GM19395 (cell line): ENCODE measurements around the gene HDDC2.
"Not testable (repeated sequence)": the region's sequence is repeated elsewhere in the genome, so short reads cannot be mapped to it uniquely, and the experiment has no call there.

Experiments
- ATAC-seq: cut with Tn5 transposase; IDR thresholded peaks from one replicate; pipeline ENCODE4 v1.9.1; 2021; ENCODE audit warnings: mild to moderate bottlenecking, moderate library complexity; ENCODE audit not compliant: unreplicated experiment

The HDDC2 gene

GRCh38 chr6:125307150-125307838 is 5.5 kb upstream of the HDDC2 start:
- ATAC-seq = no peak

GRCh38 chr6:125306756-125307149 is 5.0 kb upstream of the HDDC2 start:
- ATAC-seq = no peak

DNA sequence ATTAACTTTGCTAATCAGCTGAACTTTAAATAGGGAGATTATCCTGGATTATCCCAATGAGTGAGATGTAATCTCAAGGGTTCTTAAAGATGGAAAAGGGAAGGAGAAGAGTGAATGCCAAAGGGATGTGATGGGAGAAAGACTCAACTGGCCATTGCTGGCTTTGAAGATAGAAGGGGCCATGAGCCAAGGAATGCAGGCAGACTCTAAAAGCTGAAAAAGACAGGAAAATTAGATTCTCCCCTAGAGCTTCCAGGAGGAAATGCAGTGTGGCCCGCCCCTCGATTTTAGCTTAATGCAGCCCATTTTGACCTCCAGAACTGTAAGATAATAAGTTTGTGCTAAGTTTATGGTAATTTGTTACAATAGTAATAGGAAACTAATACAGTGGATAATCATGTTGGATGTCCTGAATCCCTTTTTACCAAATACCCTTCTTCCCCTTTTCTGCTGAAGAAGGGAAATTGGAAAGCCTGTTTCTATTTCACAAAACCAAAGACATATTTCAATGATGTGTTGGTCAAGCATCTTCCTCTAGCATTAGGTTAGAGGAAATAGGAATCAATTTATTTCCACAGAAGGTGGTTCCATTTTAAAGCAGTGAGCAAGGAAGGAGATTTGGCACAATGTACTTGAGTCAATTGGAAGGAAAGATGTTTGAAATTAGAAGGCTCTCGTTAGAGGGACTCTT is 3.3 kb upstream of the HDDC2 start:
- no peak for ATAC-seq

DNA sequence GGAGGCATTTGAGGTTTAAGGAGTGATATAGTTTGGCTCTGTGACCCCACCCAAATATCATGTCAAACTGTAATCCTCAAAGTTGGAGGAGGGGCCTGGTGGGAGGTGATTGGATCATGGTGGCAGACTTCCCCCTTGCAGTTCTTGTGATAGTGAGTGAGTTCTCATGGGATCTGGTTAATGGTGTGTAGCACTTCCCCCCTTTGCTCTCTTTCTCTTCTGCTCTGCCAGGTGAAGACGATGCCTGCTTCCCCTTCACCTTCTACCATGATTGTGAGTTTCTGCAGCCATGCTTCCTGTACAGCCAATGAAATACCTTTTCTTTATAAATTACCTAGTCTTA is 1.7 kb upstream of the HDDC2 start:
- no peak for ATAC-seq

DNA sequence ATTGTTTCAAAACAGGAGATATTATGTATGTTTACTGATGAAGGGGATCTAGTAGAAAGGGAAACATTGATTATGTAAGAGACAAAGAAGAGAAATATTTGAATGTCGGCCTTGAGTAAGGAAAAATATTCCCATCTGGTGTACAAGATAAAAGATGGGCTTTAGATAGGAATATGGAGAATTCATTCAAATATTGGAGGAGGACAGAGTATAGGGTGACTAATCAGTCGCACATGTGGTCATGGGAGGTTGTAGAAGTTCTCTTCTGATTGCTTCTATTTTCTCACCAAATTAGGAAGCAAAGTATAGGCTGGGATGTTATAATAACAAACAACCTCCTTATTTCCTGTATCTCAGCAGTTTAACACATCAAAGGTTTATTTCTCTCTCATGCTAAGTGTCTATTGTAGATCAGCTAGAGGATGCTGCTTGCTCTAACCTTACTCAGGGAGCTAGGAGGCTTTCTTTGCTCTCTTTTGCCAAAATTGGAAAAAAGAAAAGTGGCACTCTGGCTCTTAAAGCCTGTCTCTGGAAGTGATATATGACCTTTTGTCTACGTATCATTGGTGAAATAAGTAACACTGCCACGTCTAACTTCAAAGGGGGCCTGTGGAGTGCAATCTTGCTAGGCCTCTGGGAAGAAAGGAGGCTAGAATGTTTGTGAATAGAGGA is 1.2 kb upstream of the HDDC2 start:
- no peak for ATAC-seq

- ATAC-seq = no peak
Measured at GRCh38 chr6:125300992-125301434, 754 bp downstream of the HDDC2 start.

- ATAC-seq = no peak
Measured at GRCh38 chr6:125299257-125299656, 2.5 kb downstream of the HDDC2 start.

GRCh38 chr6:125296471-125296870 is 5.3 kb downstream of the HDDC2 start:
- ATAC-seq = no peak

GRCh38 chr6:125294925-125295324 is 6.8 kb downstream of the HDDC2 start:
- ATAC-seq = no peak

DNA sequence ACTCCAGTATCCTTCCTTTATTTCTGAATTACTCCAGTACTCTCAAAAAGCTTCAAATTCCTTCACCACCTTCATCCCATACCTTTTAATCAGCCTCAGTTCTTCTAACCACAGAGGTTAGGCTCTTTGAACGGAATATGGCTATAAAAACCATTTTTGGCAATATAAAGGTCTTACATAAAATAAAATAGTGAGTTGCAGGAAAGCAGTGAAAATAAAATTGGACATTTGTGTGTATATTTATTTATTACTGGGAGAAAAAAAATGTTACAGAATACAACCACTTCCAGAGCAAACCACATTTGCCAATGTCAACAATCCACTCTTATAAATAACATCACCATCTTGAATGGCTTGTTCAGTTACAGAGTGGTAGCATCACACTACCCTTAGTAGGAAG is 7.7 kb downstream of the HDDC2 start:
- no peak for ATAC-seq

DNA sequence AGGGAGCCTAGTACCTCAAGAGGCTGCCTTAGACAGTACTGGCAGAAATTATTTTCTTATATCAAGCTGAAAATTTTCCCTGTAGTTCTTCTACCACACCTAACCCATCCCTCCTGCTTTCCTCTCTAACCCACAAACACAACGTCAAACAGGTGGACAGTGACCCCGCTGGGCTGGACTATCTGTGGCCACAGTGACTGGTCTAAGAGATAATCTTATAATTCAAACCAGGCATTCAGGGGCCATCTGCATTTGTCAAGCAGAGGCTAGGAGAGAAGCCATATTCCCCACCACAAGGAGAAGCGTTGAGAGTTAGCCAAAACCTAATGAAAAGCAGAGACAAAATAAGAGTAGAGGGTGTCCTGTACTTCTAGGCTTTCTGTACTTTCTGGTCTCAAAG is 8.2 kb downstream of the HDDC2 start:
- no peak for ATAC-seq

DNA sequence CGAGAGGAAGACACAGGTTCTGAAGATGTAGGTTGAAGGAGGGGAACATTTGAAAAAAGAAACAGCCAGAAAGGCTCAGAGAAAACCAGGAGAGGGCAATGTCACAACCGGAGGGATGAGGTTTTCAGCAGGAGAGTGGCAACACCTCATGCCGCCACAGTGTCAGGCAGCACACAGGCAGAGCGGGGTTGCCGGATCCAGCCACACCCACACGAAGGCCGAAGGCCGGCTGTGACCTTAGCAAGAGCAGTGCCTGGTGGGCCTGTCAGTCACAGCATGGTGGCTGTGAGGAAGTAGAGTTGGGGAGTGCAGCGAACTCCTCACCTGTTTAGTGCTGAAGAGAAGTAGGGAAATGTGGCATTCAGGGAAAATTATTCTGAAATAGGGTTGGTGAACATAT is 14.0 kb downstream of the HDDC2 start:
- ATAC-seq = no peak

DNA sequence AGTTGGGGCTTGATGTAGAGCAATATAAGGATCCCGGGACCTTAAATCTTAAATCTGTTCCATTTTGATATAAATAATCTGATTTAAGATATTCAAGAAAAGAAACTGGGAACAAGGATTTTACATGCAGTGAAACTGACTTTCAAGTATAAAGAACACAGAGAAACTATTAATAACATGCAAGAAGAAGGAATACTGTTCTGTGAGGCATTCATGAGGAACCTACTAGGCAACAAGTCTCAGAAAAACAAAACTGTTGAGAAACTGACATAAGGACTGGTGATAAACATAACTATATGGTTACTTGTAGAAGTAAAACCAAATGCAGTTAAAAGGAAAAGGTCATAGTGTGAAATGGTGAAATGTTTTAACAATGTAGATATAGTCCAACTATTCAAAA is 15.8 kb downstream of the HDDC2 start:
- no peak for ATAC-seq

GRCh38 chr6:125285353-125285752 is 16.4 kb downstream of the HDDC2 start:
- no peak for ATAC-seq

DNA sequence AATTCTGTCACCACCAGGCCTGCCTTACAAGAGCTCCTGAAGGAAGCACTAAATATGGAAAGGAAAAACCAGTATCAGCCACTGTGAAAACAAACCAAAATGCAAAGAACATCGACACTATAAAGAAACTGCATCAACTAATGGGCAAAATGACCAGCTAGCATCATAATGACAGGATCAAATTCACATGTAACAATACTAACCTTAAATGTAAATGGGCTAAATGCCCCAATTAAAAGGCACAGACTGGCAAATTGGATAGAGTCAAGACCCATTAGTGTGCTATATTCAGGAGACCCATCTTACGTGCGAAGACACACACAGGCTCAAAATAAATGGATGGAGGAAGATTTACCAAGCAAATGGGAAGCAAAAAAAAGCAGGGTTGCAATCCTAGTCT is 19.3 kb downstream of the HDDC2 start:
- ATAC-seq = not testable (repeated sequence)

DNA sequence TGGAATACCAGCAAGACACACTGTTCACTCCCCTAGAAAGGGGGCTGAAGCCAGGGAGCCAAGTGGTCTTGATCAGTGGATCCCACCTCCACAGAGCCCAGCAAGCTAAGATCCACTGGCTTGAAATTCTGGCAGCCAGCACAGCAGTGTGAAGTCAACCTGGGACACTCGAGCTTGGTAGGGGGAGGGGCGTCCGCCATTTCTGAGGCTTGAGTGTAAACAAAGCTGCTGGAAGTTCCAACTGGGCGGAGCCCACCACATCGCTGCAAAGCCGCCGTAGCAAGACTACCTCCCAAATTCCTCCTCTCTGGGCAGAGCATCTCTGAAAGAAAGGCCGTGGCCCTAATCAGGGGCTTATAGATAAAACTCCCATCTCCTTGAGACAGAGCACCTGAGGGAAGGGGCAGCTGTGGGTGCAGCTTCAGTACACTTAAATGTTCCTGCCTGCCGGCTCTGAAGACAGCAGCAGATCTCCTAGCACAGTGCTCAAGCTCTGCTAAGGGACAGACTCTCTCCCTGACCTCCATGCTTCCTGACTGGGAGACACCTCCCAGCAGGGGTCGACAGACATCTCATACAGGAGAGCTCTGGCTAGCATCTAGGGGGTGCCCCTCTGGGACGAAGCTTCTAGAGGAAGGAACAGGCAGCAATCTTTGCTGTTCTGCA is 21.3 kb downstream of the HDDC2 start:
- not testable (repeated sequence) for ATAC-seq

- no peak for ATAC-seq
Measured at GRCh38 chr6:125279961-125280360, 21.8 kb downstream of the HDDC2 start.

GRCh38 chr6:125277838-125278237 is 23.9 kb downstream of the HDDC2 start:
- no peak for ATAC-seq

DNA sequence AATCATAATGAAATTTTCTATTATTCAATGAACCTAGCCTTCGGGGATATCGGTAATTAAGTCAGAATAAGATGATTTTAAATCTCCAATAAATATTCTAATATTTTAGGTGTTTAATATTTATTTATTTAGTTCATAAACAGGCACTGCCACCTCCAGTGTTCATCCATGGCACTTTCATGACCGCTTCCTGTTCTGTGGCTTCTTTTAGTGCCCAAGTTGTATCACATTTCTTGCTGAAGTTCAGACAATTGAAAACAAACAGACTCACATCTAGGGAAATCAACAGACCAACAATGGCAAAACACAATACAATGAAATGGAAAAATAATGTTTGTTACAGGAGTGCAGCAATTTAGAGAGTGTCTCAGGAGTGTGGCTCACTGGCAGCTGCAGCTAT is 26.0 kb downstream of the HDDC2 start:
- ATAC-seq = no peak

DNA sequence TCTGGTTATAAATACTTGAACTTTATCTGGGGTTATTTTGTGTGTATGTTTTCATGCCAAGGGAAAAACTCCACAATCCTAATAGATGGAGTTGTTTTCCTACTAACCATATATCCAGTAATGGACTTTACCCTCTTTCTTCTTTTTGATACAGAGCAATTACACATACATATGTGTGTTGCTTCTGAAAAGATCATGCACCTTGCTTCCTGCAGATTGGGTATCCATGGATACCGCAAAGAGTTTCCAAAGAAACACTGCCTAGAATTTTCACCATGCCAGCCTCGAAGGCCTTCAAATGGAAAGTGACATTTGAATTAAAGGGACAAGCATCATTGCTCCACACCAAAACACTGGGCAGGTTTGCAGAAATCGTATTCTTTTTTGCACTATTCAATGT is 26.8 kb downstream of the HDDC2 start:
- no peak for ATAC-seq

DNA sequence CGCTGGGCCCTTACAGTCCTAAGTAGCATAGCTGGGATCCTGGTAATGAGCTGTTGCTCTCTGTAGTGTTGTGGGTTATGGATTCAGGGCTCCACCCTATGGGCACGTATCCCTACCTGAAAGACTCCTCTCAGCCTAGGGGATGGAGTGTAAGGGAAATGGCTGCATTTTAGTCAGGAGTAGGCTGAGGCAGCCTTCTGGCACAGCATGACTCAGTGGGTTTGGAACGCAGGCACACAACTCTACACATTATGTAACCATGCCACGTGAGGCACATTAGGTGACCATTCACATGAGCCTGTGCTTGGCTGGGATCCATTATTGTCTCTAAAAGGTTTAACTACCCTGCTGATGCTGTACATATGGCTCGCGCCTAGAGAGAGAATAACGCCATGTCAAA is 27.8 kb downstream of the HDDC2 start:
- ATAC-seq = no peak

GRCh38 chr6:125273251-125273650 is 28.5 kb downstream of the HDDC2 start:
- no peak for ATAC-seq
